ENCODE measurements around the gene CACNA1B.

Gene CACNA1B

GRCh38 chr9:138052635-138053320, 175.2 kb downstream of the CACNA1B start:
- DNase-seq (ENCODE audit: low read depth in 2 of 2), result no peak

- DNase-seq (ENCODE audit: low read depth in 2 of 2), result no peak
Observed at GRCh38 chr9:138053321-138053868, 175.8 kb downstream of the CACNA1B start.

GRCh38 chr9:138053996-138054752, 176.6 kb downstream of the CACNA1B start:
- no peak for DNase-seq (ENCODE audit: low read depth in 2 of 2)

- DNase-seq (ENCODE audit: low read depth in 2 of 2), result no peak
Observed at GRCh38 chr9:138057726-138058125, 180.1 kb downstream of the CACNA1B start.

GRCh38 chr9:138058181-138058580, 180.6 kb downstream of the CACNA1B start:
- no peak for DNase-seq (ENCODE audit: low read depth in 2 of 2)

- DNase-seq (ENCODE audit: low read depth in 2 of 2), result no peak
Observed at GRCh38 chr9:138059196-138059595, 181.6 kb downstream of the CACNA1B start.

GRCh38 chr9:138060365-138060764, 182.8 kb downstream of the CACNA1B start:
- no peak for DNase-seq (ENCODE audit: low read depth in 2 of 2)

GRCh38 chr9:138060881-138061280, 183.3 kb downstream of the CACNA1B start:
- no peak for DNase-seq (ENCODE audit: low read depth in 2 of 2)

GRCh38 chr9:138061631-138062030, 184.0 kb downstream of the CACNA1B start:
- DNase-seq (ENCODE audit: low read depth in 2 of 2), result no peak

GRCh38 chr9:138062196-138062595, 184.6 kb downstream of the CACNA1B start:
- DNase-seq (ENCODE audit: low read depth in 2 of 2), result no peak

- DNase-seq (ENCODE audit: low read depth in 2 of 2), result no peak
Observed at GRCh38 chr9:138063033-138063432, 185.5 kb downstream of the CACNA1B start.

- DNase-seq (ENCODE audit: low read depth in 2 of 2), result no peak
Observed at GRCh38 chr9:138063785-138064184, 186.2 kb downstream of the CACNA1B start.

- no peak for DNase-seq (ENCODE audit: low read depth in 2 of 2)
Observed at GRCh38 chr9:138064547-138064946, 187.0 kb downstream of the CACNA1B start.

GRCh38 chr9:138065287-138065686, 187.7 kb downstream of the CACNA1B start:
- no peak for DNase-seq (ENCODE audit: low read depth in 2 of 2)

- DNase-seq (ENCODE audit: low read depth in 2 of 2), result no peak
Observed at GRCh38 chr9:138066049-138066448, 188.5 kb downstream of the CACNA1B start.

GRCh38 chr9:138067613-138068367, 190.2 kb downstream of the CACNA1B start:
- no peak for DNase-seq (ENCODE audit: low read depth in 2 of 2)

- no peak for DNase-seq (ENCODE audit: low read depth in 2 of 2)
Observed at GRCh38 chr9:138068601-138069035, 191.0 kb downstream of the CACNA1B start.

GRCh38 chr9:138069731-138070456, 192.3 kb downstream of the CACNA1B start:
- DNase-seq (ENCODE audit: low read depth in 2 of 2), result no peak

GRCh38 chr9:138070815-138071214, 193.2 kb downstream of the CACNA1B start:
- no peak for DNase-seq (ENCODE audit: low read depth in 2 of 2)

GRCh38 chr9:138071292-138071691, 193.7 kb downstream of the CACNA1B start:
- no peak for DNase-seq (ENCODE audit: low read depth in 2 of 2)

- DNase-seq (ENCODE audit: low read depth in 2 of 2), result no peak
Observed at GRCh38 chr9:138071731-138072130, 194.1 kb downstream of the CACNA1B start.
